ENCODE data around the gene ZNF438. TPM values are rescaled to one million over a fixed set of nuclear protein-coding genes. Genes with fewer than 3 reads are reported as not detected.

The ZNF438 gene
- total RNA-seq, 1 experiment from 2014 or later: 2.0 TPM

DNA sequence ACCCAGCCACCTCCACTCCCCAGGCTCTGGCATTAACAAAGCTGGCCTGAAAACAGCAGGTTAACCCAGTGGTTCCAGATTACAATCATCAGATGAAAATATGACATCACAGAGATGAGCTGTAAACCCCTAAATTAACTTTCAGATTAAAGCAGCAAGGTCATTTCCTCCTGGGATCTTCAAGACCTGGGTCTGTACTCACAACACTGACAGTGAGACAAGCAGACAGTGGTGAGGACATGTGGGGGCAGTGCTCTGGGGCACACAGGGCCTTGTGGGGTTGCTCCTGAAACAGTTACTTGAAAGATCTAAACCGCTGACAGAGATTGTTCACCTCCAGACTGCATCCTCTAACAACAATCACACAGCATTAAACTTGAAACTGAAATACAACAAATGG, 134.1 kb downstream of the ZNF438 start:
- ChIA-PET POLR2A (no interaction called here), CTCF (no interaction called here)
- Histone ChIP-seq H3K9me3 (ENCODE audit: control insufficient read depth, insufficient read depth, low read depth, low read length) (no peaks in the 10 kb centered on the region), H3K36me3 (ENCODE audit: control insufficient read depth, insufficient read depth, low read length) (no peaks in the 10 kb centered on the region), H3K4me1 (ENCODE audit: control insufficient read depth, insufficient read depth, low read length) (no peaks in the 10 kb centered on the region), H3K27me3 (ENCODE audit: control insufficient read depth, insufficient read depth, low read length) (no peaks in the 10 kb centered on the region), H3K4me3 (ENCODE audit: low read depth in 2 of 2, low read length in 2 of 2) (no peak overlapping the region), H3K27ac (ENCODE audit: low read length) (no peak overlapping the region)
- ATAC-seq (no peak), DNase-seq (ENCODE audit: low read depth, low spot score) (no peak)
- BruUV-seq (replicated peaks): no TSS peak
- no peak for TF ChIP-seq SIN3A (IDR thresholded peaks at IDR 0.05; ENCODE audit: borderline replicate concordance, insufficient read depth, low read depth, low read length)
- TF ChIP-seq, protein P1, sequence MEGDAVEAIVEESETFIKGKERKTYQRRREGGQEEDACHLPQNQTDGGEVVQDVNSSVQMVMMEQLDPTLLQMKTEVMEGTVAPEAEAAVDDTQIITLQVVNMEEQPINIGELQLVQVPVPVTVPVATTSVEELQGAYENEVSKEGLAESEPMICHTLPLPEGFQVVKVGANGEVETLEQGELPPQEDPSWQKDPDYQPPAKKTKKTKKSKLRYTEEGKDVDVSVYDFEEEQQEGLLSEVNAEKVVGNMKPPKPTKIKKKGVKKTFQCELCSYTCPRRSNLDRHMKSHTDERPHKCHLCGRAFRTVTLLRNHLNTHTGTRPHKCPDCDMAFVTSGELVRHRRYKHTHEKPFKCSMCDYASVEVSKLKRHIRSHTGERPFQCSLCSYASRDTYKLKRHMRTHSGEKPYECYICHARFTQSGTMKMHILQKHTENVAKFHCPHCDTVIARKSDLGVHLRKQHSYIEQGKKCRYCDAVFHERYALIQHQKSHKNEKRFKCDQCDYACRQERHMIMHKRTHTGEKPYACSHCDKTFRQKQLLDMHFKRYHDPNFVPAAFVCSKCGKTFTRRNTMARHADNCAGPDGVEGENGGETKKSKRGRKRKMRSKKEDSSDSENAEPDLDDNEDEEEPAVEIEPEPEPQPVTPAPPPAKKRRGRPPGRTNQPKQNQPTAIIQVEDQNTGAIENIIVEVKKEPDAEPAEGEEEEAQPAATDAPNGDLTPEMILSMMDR (IDR thresholded peaks at IDR 0.05): no peak
- TF ChIP-seq, protein P2, sequence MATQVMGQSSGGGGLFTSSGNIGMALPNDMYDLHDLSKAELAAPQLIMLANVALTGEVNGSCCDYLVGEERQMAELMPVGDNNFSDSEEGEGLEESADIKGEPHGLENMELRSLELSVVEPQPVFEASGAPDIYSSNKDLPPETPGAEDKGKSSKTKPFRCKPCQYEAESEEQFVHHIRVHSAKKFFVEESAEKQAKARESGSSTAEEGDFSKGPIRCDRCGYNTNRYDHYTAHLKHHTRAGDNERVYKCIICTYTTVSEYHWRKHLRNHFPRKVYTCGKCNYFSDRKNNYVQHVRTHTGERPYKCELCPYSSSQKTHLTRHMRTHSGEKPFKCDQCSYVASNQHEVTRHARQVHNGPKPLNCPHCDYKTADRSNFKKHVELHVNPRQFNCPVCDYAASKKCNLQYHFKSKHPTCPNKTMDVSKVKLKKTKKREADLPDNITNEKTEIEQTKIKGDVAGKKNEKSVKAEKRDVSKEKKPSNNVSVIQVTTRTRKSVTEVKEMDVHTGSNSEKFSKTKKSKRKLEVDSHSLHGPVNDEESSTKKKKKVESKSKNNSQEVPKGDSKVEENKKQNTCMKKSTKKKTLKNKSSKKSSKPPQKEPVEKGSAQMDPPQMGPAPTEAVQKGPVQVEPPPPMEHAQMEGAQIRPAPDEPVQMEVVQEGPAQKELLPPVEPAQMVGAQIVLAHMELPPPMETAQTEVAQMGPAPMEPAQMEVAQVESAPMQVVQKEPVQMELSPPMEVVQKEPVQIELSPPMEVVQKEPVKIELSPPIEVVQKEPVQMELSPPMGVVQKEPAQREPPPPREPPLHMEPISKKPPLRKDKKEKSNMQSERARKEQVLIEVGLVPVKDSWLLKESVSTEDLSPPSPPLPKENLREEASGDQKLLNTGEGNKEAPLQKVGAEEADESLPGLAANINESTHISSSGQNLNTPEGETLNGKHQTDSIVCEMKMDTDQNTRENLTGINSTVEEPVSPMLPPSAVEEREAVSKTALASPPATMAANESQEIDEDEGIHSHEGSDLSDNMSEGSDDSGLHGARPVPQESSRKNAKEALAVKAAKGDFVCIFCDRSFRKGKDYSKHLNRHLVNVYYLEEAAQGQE (IDR thresholded peaks at IDR 0.05; ENCODE audit: insufficient read depth in 1 of 2, low read depth in 2 of 2, low read length in 1 of 2): no peak
- no peak for TF ChIP-seq POLR2AphosphoS5 (IDR thresholded peaks at IDR 0.05; ENCODE audit: low read depth, low read length)
- TF ChIP-seq TCF7L2 (IDR thresholded peaks at IDR 0.05; ENCODE audit: low read depth, low read length): no peak
- in situ Hi-C loops (cut with HindIII; ENCODE audit: low pct_unique_long_range_greater_than_20kb, low sequenced_read_pairs) (no loop called here), intact Hi-C loops (cut with micrococcal nuclease; ENCODE audit: unreplicated experiment) (no loop called here)

DNA sequence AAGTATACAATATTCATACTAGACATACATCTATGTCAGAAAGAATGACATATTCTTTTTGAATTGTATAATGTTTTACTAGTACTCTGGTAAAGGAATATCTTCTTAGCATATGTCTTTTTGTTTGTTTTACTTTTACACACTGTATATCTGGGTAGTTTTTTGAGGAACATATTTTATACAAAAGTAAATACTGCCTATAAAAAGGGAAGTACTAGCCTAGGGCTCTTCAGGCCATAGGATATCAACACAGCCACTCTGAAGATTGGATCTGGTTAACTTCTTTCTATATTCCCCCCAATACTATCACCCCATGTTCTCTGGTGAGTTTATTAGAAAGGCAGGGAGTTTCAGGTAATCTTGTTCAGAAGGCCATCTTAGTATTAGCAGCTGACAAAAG, 134.6 kb downstream of the ZNF438 start:
- POLR2A ChIA-PET: no interaction called here
- DNase-seq (ENCODE audit: low read depth, low spot score) (no peak), ATAC-seq (no peak)
- Histone ChIP-seq H3K36me3 (ENCODE audit: control insufficient read depth, insufficient read depth, low read length) (no peaks in the 10 kb centered on the region), H3K4me1 (ENCODE audit: control insufficient read depth, insufficient read depth, low read length) (no peaks in the 10 kb centered on the region), H3K9me3 (ENCODE audit: control insufficient read depth, insufficient read depth, low read depth, low read length) (no peaks in the 10 kb centered on the region), H3K27ac (ENCODE audit: low read length) (no peak overlapping the region), H3K4me3 (ENCODE audit: low read depth in 2 of 2, low read length in 2 of 2) (no peak overlapping the region), H3K27me3 (ENCODE audit: control insufficient read depth, insufficient read depth, low read length) (no peaks in the 10 kb centered on the region)
- in situ Hi-C loops (cut with HindIII; ENCODE audit: low pct_unique_long_range_greater_than_20kb, low sequenced_read_pairs) (no loop called here), intact Hi-C loops (cut with micrococcal nuclease; ENCODE audit: unreplicated experiment) (no loop called here)
- BruUV-seq (replicated peaks): no TSS peak
- CTCF ChIA-PET: no interaction called here
- TF ChIP-seq TCF7L2 (IDR thresholded peaks at IDR 0.05; ENCODE audit: low read depth, low read length) (no peak), SIN3A (IDR thresholded peaks at IDR 0.05; ENCODE audit: borderline replicate concordance, insufficient read depth, low read depth, low read length) (no peak), POLR2AphosphoS5 (IDR thresholded peaks at IDR 0.05; ENCODE audit: low read depth, low read length) (no peak)
- TF ChIP-seq, protein P2 (IDR thresholded peaks at IDR 0.05; ENCODE audit: insufficient read depth in 1 of 2, low read depth in 2 of 2, low read length in 1 of 2): no peak
- TF ChIP-seq, protein P1 (IDR thresholded peaks at IDR 0.05): no peak

All from Panc1 (cell line).